ENCODE measurements around the gene ING3. TPM values are rescaled to one million over a fixed set of nuclear protein-coding genes. Genes with fewer than 3 reads are reported as not detected.

Gene ING3
- total RNA-seq, 4 donors from 2014 or later = 11.2 to 23.0 (median 16.7) TPM

DNA sequence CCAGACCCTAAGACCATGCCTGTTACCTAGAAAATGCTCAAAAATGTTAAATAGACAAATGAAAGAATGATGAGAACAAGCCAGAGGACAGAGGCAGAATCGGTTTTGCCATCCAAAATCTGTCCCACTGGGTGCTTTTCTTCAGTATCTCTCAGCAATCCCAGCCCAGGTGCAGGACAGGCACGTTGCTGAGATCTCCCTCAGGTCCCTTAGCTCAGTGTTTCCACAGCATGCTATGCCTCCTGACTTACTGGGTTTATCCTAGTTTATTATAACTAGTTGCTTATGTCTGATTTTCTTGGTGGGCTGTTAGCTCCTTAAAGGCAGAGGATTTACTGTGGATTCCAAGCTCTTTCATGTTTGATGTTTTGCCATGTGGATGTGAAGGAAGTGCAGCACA, 58.2 kb downstream of the ING3 start:
- 81% methylated on average over 2 of the region's 2 CpGs; no CpG with 5 or more reads in 1 of the 2 donors for WGBS, 2 donors (ENCODE audit: low coverage in 1 of 2)

GRCh38 chr7:121011401-121011800, 60.8 kb downstream of the ING3 start:
- H3K36me3 ChIP-seq = no peaks in the 10 kb centered on the region
- H3K4me3 ChIP-seq = no peak overlapping the region
- H3K9me3 ChIP-seq = no peaks in the 10 kb centered on the region
- 100% methylated on average over 1 of the region's 1 CpG for WGBS, 2 donors (ENCODE audit: low coverage in 1 of 2)
- peaks cover 0 to 40% (median 4%) of the 10 kb centered on the region in 3 donors for H3K4me1 ChIP-seq
- no peaks in the 10 kb centered on the region for H3K27me3 ChIP-seq
- ATAC-seq = no peak
- no peak overlapping the region for H3K27ac ChIP-seq
- TF ChIP-seq, protein P1, sequence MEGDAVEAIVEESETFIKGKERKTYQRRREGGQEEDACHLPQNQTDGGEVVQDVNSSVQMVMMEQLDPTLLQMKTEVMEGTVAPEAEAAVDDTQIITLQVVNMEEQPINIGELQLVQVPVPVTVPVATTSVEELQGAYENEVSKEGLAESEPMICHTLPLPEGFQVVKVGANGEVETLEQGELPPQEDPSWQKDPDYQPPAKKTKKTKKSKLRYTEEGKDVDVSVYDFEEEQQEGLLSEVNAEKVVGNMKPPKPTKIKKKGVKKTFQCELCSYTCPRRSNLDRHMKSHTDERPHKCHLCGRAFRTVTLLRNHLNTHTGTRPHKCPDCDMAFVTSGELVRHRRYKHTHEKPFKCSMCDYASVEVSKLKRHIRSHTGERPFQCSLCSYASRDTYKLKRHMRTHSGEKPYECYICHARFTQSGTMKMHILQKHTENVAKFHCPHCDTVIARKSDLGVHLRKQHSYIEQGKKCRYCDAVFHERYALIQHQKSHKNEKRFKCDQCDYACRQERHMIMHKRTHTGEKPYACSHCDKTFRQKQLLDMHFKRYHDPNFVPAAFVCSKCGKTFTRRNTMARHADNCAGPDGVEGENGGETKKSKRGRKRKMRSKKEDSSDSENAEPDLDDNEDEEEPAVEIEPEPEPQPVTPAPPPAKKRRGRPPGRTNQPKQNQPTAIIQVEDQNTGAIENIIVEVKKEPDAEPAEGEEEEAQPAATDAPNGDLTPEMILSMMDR (IDR thresholded peaks at IDR 0.05) = no peak
- TF ChIP-seq POLR2AphosphoS5 (IDR thresholded peaks at IDR 0.05) = no peak

More for the DNA sequence above, 58.2 kb downstream of the ING3 start:
- TF ChIP-seq POLR2A (IDR thresholded peaks at IDR 0.05) (no peak), POLR2AphosphoS5 (IDR thresholded peaks at IDR 0.05) (no peak), EP300 (IDR thresholded peaks at IDR 0.05) (no peak)
- TF ChIP-seq, protein P1 (IDR thresholded peaks at IDR 0.05) = no peak
- Histone ChIP-seq H3K27me3 (no peaks in the 10 kb centered on the region), H3K4me3 (no peak overlapping the region), H3K27ac (no peak overlapping the region), H3K9me3 (no peaks in the 10 kb centered on the region), H3K36me3 (no peaks in the 10 kb centered on the region), H3K4me1 (peaks cover 0 to 43% (median 4%) of the 10 kb centered on the region in 3 donors)
- no peak for ATAC-seq

- H3K27ac ChIP-seq = no peak overlapping the region
- no peak for ATAC-seq
- H3K4me3 ChIP-seq = no peak overlapping the region
- 92% methylated on average over 6 of the region's 6 CpGs for WGBS, 2 donors (ENCODE audit: low coverage in 1 of 2)
- H3K4me1 ChIP-seq = peaks cover 3 to 42% (median 8%) of the 10 kb centered on the region in 3 donors
- no peaks in the 10 kb centered on the region for H3K27me3 ChIP-seq
- no peak for TF ChIP-seq POLR2A (IDR thresholded peaks at IDR 0.05)
- TF ChIP-seq, protein P1 (IDR thresholded peaks at IDR 0.05) = no peak
- H3K36me3 ChIP-seq = no peaks in the 10 kb centered on the region
- H3K9me3 ChIP-seq = no peaks in the 10 kb centered on the region
Measured at GRCh38 chr7:121012170-121012874, 61.7 kb downstream of the ING3 start.

DNA sequence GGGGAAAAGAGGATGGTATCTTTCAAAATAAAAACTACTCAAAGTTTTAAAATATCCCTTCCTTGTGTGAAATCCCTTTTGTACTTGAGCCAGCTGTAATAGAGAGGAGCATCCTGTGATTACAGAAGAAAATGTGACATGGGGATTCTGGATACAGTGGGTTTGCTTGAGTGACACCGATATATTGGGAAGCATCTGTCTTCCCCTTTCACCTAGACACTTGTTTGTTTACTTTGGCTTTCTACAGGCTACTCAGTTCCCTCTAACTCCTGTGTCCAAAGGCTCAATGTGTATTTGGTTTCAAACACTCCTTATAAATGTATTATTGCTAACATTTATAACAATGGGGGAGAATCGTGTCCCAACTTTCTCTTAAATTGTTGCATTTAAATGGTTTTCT, 62.3 kb downstream of the ING3 start:
- Histone ChIP-seq H3K36me3 (no peaks in the 10 kb centered on the region), H3K4me1 (peaks cover 4 to 46% (median 10%) of the 10 kb centered on the region in 3 donors), H3K9me3 (no peaks in the 10 kb centered on the region), H3K4me3 (no peak overlapping the region), H3K27me3 (no peaks in the 10 kb centered on the region), H3K27ac (no peak overlapping the region)
- no peak for ATAC-seq
- TF ChIP-seq POLR2A (IDR thresholded peaks at IDR 0.05) (no peak), EP300 (IDR thresholded peaks at IDR 0.05) (no peak), POLR2AphosphoS5 (IDR thresholded peaks at IDR 0.05) (no peak)
- TF ChIP-seq, protein P1 (IDR thresholded peaks at IDR 0.05) = no peak
- WGBS, 2 donors (ENCODE audit: low coverage in 1 of 2) = 51 to 63% methylated on average over 2 of the region's 2 CpGs

DNA sequence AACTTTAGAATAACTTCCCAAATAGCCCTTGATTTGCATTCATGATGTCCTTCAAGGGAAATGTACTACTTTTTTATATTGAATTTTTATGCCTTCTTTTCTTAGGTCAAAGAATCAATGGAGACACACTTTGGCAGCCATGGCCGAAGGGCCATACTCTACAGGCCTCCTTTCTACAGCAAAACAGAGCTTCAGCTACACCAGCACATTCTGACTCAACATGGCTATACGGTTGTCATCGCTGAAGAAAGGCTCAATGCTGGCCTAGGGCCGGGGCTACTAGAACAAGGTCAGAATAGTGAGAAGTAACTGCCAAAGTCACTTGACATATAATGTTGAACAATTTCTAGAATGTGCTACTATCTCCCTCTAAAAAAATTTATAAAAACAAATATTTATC, 65.0 kb downstream of the ING3 start:
- Histone ChIP-seq H3K36me3 (no peaks in the 10 kb centered on the region), H3K27me3 (no peaks in the 10 kb centered on the region), H3K4me1 (peaks cover 4 to 66% (median 10%) of the 10 kb centered on the region in 3 donors), H3K9me3 (no peaks in the 10 kb centered on the region), H3K27ac (no peak overlapping the region), H3K4me3 (no peak overlapping the region)
- 95 to 100% methylated on average over 3 to 4 of the region's 4 CpGs for WGBS, 2 donors (ENCODE audit: low coverage in 1 of 2)
- no peak for ATAC-seq
- TF ChIP-seq EP300 (IDR thresholded peaks at IDR 0.05) = no peak
